RWPE1 (cell line): ENCODE measurements around the gene IFNG.

Experiments used
- CTCF ChIA-PET: fragments of 350-600 bp; sonication (Branson Sonifier 250); formaldehyde crosslinking; extraction: SDS; loops from one replicate; lab custom pipeline; 2021; lab: Yijun Ruan, JAX
- POLR2A ChIA-PET: fragments of 400-600 bp; formaldehyde crosslinking; extraction: SDS; loops from one replicate; lab custom pipeline; 2020; ENCODE audit warnings: antibody characterized with exemption; ENCODE audit not compliant: low non-redundant PET; lab: Yijun Ruan, JAX
- DNase-seq: peaks from one replicate; pipeline ENCODE4 v3.0.0; 2012; ENCODE audit warnings: low spot score
- H3K27ac ChIP-seq: fragments of 450-650 bp; 2 replicates; pipeline ENCODE4 v1.5.1; 2017
- CTCF ChIP-seq: fragments of 450-650 bp; conservative IDR thresholded peaks from 2 replicates; pipeline ENCODE4 v1.5.1; 2017; ENCODE audit warnings: low read depth, mild to moderate bottlenecking

Gene IFNG

GRCh38 chr12:68106160-68106559 lies 53.4 kb downstream of the IFNG start:
- TF ChIP-seq CTCF, result no peak
- CTCF ChIA-PET, result interaction anchor here (0.7 kb wide), 1 partner anchor 32 kb away, joined by 3 read pairs; no protein-coding TSS in a partner anchor
- H3K27ac ChIP-seq, result no peak overlapping the region
- DNase-seq, result no peak
- POLR2A ChIA-PET, result no interaction called here
